Measurements from ENCODE around the gene INVS.
A peak's percentile ranks its signal among the peaks of the same experiment; 100 is the strongest.
"Not testable (repeated sequence)": the region's sequence is repeated elsewhere in the genome, so short reads cannot be mapped to it uniquely, and the experiment has no call there.

The INVS gene

GRCh38 chr9:100098887-100099721, at the start of gene INVS, which contains the start of gene ERP44:
Gene INVS, plus strand, starts transcription at chr9:100099243. Its CDS starts 5,279 bp downstream, at chr9:100104522.
Gene ERP44, minus strand, starts transcription at chr9:100099000. Its CDS starts 160 bp downstream, at chr9:100098840.
- peak; percentile 95 for DNase-seq

- no peak for DNase-seq
These were observed 49.5 kb upstream of the INVS start for GRCh38 chr9:100049551-100049950.

- DNase-seq, result no peak
These were observed 46.7 kb upstream of the INVS start for GRCh38 chr9:100052375-100052774.

GRCh38 chr9:100056561-100056960, 42.5 kb upstream of the INVS start:
- no peak for DNase-seq

- DNase-seq, result no peak
These were observed 41.4 kb upstream of the INVS start for GRCh38 chr9:100057624-100058023.

- DNase-seq, result no peak
These were observed 40.1 kb upstream of the INVS start for GRCh38 chr9:100058699-100059579.

- not testable (repeated sequence) for DNase-seq
These were observed 36.4 kb upstream of the INVS start for GRCh38 chr9:100062683-100063082.

GRCh38 chr9:100063185-100063584, 35.9 kb upstream of the INVS start:
- no peak for DNase-seq

- DNase-seq, result no peak
These were observed 34.0 kb upstream of the INVS start for GRCh38 chr9:100064872-100065581.

- no peak for DNase-seq
These were observed 32.5 kb upstream of the INVS start for GRCh38 chr9:100066539-100066938.

GRCh38 chr9:100067990-100068389, 31.1 kb upstream of the INVS start:
- not testable (repeated sequence) for DNase-seq

GRCh38 chr9:100069068-100069467, 30.0 kb upstream of the INVS start:
- DNase-seq, result not testable (repeated sequence)

GRCh38 chr9:100070104-100071041, 28.7 kb upstream of the INVS start:
- no peak for DNase-seq

GRCh38 chr9:100071271-100071670, 27.8 kb upstream of the INVS start:
- DNase-seq, result no peak

GRCh38 chr9:100072805-100073204, 26.2 kb upstream of the INVS start:
- DNase-seq, result no peak

- DNase-seq, result no peak
These were observed 24.9 kb upstream of the INVS start for GRCh38 chr9:100074093-100074492.

GRCh38 chr9:100074989-100075388, 24.1 kb upstream of the INVS start:
- DNase-seq, result no peak

- not testable (repeated sequence) for DNase-seq
These were observed 22.8 kb upstream of the INVS start for GRCh38 chr9:100076256-100076655.

GRCh38 chr9:100082782-100083181, 16.3 kb upstream of the INVS start:
- DNase-seq, result no peak

- DNase-seq, result no peak
These were observed 15.5 kb upstream of the INVS start for GRCh38 chr9:100083448-100084127.

- no peak for DNase-seq
These were observed 15.0 kb upstream of the INVS start for GRCh38 chr9:100084128-100084453.

All from SHP77 treated with DMSO at 0.1 percent for 48 hours (cell line).